ENCODE data around the gene NR4A3. TPM values are rescaled to one million over a fixed set of nuclear protein-coding genes. Genes with fewer than 3 reads are reported as not detected.

NR4A3 gene
- total and polyA plus RNA-seq, 5 donors from 2014 or later: 0.21 to 84.1 (median 0.41) TPM

GRCh38 chr9:99906403-99907207 lies 84.9 kb downstream of the NR4A3 start, which contains the start of gene STX17:
STX17 (plus strand) TSS chr9:99906654; CDS start chr9:99915240, 8,586 bp downstream.
- Histone ChIP-seq H3K36me3 (ENCODE audit: control insufficient read depth, insufficient read depth, low read length) (peaks cover under 1% of the 10 kb centered on the region), H3K4me3 (ENCODE audit: low read depth, low read length) (peak within 1 kb of the TSS; percentile 83), H3K27ac (ENCODE audit: insufficient read depth, low read length, poor library complexity, severe bottlenecking) (peak within 1 kb of the TSS; percentile 95), H3K4me1 (ENCODE audit: control insufficient read depth, insufficient read depth, low read length, poor library complexity, severe bottlenecking) (peaks cover 8% of the 10 kb centered on the region), H3K9me3 (ENCODE audit: control insufficient read depth in 2 of 2, low read length in 2 of 2) (no peaks in the 10 kb centered on the region), H3K27me3 (ENCODE audit: control insufficient read depth, insufficient read depth, low read length) (no peaks in the 10 kb centered on the region)
- peaks cover 12% of the 10 kb centered on the region for H3K36me3 Mint-ChIP-seq
- peaks cover 10 to 36% (median 32%) of the 10 kb centered on the region in 4 donors for H3K4me1 Mint-ChIP-seq
- ATAC-seq (ENCODE audit: low read depth in 2 of 2): peak; percentile 89 to 90
- H3K9me3 Mint-ChIP-seq: no peaks in the 10 kb centered on the region
- H3K4me3 Mint-ChIP-seq: peak within 1 kb of the TSS; percentile 96 to 99 (median 99)
- peak; percentile 77 to 87 (median 87) for DNase-seq
- H3K27ac Mint-ChIP-seq: peak within 1 kb of the TSS; percentile 98 to 100 (median 99)
- peaks cover 9% of the 10 kb centered on the region for H3K27me3 Mint-ChIP-seq

GRCh38 chr9:99907208-99907532 lies 85.5 kb downstream of the NR4A3 start:
- peak overlapping the region; percentile 83 for H3K4me3 ChIP-seq (ENCODE audit: low read depth, low read length)
- Mint-ChIP-seq H3K27me3 (peaks cover 9% of the 10 kb centered on the region), H3K4me3 (peak overlapping the region; percentile 96 to 99 (median 99)), H3K9me3 (no peaks in the 10 kb centered on the region), H3K4me1 (peaks cover 11 to 41% (median 34%) of the 10 kb centered on the region in 4 donors), H3K36me3 (peaks cover 14% of the 10 kb centered on the region), H3K27ac (peak overlapping the region; percentile 98 to 100 (median 99))
- peak overlapping the region; percentile 95 for H3K27ac ChIP-seq (ENCODE audit: insufficient read depth, low read length, poor library complexity, severe bottlenecking)
- peaks cover 13% of the 10 kb centered on the region for H3K4me1 ChIP-seq (ENCODE audit: control insufficient read depth, insufficient read depth, low read length, poor library complexity, severe bottlenecking)
- no peak for DNase-seq
- H3K36me3 ChIP-seq (ENCODE audit: control insufficient read depth, insufficient read depth, low read length): peaks cover 2% of the 10 kb centered on the region
- no peaks in the 10 kb centered on the region for H3K9me3 ChIP-seq (ENCODE audit: control insufficient read depth in 2 of 2, low read length in 2 of 2)
- no peaks in the 10 kb centered on the region for H3K27me3 ChIP-seq (ENCODE audit: control insufficient read depth, insufficient read depth, low read length)
- no peak for ATAC-seq (ENCODE audit: low read depth in 2 of 2)

- ATAC-seq (ENCODE audit: low read depth in 2 of 2) (no peak), DNase-seq (no peak)
- no peaks in the 10 kb centered on the region for H3K9me3 Mint-ChIP-seq
- no peak overlapping the region for H3K27ac Mint-ChIP-seq
- Histone ChIP-seq H3K36me3 (ENCODE audit: control insufficient read depth, insufficient read depth, low read length) (peaks cover 17% of the 10 kb centered on the region), H3K27me3 (ENCODE audit: control insufficient read depth, insufficient read depth, low read length) (no peaks in the 10 kb centered on the region), H3K27ac (ENCODE audit: insufficient read depth, low read length, poor library complexity, severe bottlenecking) (no peak overlapping the region), H3K9me3 (ENCODE audit: control insufficient read depth in 2 of 2, low read length in 2 of 2) (no peaks in the 10 kb centered on the region), H3K4me3 (ENCODE audit: low read depth, low read length) (no peak overlapping the region), H3K4me1 (ENCODE audit: control insufficient read depth, insufficient read depth, low read length, poor library complexity, severe bottlenecking) (peaks cover 15% of the 10 kb centered on the region)
- H3K4me3 Mint-ChIP-seq: no peak overlapping the region
- H3K27me3 Mint-ChIP-seq: no peaks in the 10 kb centered on the region
- peaks cover 44% of the 10 kb centered on the region for H3K36me3 Mint-ChIP-seq
- H3K4me1 Mint-ChIP-seq: peaks cover 23 to 51% (median 38%) of the 10 kb centered on the region in 4 donors
Observed at GRCh38 chr9:99911600-99911999, 89.9 kb downstream of the NR4A3 start.

Other genes starting within 250 kb of the NR4A3 start
- gene STX17, start 84.8 kb downstream of the NR4A3 start, total RNA-seq: 33.8 TPM
- gene STX17, start 84.8 kb downstream of the NR4A3 start, polyA plus RNA-seq: 10 to 100 TPM; 26.2 to 29.4 (median 27.8) TPM